ENCODE data around the gene CCDC15.
A peak's percentile ranks its signal among the peaks of the same experiment; 100 is the strongest.

Gene CCDC15

DNA sequence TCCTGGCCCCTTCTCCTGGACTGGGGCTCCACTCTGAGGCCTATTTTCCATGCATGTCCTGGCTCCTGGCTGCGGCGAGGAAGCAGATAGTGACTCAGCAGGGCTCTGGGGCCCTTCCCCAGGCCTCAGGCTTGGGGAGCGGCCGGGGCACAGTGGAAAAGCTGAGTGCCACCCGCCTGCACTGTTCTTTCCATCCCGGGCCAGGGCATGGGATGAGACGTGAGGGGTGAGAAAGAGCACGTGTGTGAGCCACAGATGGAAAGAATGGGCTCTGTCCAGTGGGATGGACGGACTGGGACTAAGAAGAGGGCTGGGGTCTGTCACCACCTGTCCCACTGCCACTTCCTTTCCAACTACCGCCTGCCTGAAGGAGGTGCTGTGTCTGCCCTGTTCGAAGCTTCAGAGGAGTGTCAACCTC lies 121.9 kb downstream of the CCDC15 start:
- TF ChIP-seq, protein P1, sequence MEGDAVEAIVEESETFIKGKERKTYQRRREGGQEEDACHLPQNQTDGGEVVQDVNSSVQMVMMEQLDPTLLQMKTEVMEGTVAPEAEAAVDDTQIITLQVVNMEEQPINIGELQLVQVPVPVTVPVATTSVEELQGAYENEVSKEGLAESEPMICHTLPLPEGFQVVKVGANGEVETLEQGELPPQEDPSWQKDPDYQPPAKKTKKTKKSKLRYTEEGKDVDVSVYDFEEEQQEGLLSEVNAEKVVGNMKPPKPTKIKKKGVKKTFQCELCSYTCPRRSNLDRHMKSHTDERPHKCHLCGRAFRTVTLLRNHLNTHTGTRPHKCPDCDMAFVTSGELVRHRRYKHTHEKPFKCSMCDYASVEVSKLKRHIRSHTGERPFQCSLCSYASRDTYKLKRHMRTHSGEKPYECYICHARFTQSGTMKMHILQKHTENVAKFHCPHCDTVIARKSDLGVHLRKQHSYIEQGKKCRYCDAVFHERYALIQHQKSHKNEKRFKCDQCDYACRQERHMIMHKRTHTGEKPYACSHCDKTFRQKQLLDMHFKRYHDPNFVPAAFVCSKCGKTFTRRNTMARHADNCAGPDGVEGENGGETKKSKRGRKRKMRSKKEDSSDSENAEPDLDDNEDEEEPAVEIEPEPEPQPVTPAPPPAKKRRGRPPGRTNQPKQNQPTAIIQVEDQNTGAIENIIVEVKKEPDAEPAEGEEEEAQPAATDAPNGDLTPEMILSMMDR (IDR thresholded peaks at IDR 0.05; ENCODE audit: insufficient read depth, low read depth, low read length, missing control alignments): peak; percentile 16
- no peak overlapping the region for H3K4me3 ChIP-seq (ENCODE audit: low read length)
- DNase-seq (ENCODE audit: low read depth): peak; percentile 82

- H3K4me3 ChIP-seq (ENCODE audit: low read length): no peak overlapping the region
- TF ChIP-seq, protein P1 (IDR thresholded peaks at IDR 0.05; ENCODE audit: insufficient read depth, low read depth, low read length, missing control alignments): peak; percentile 1
- DNase-seq (ENCODE audit: low read depth): no peak
Observed at GRCh38 chr11:125076378-125076945, 122.5 kb downstream of the CCDC15 start.

GRCh38 chr11:125078016-125078415 lies 124.0 kb downstream of the CCDC15 start:
- H3K4me3 ChIP-seq (ENCODE audit: low read length): no peak overlapping the region
- no peak for DNase-seq (ENCODE audit: low read depth)
- TF ChIP-seq, protein P1 (IDR thresholded peaks at IDR 0.05; ENCODE audit: insufficient read depth, low read depth, low read length, missing control alignments): no peak

DNA sequence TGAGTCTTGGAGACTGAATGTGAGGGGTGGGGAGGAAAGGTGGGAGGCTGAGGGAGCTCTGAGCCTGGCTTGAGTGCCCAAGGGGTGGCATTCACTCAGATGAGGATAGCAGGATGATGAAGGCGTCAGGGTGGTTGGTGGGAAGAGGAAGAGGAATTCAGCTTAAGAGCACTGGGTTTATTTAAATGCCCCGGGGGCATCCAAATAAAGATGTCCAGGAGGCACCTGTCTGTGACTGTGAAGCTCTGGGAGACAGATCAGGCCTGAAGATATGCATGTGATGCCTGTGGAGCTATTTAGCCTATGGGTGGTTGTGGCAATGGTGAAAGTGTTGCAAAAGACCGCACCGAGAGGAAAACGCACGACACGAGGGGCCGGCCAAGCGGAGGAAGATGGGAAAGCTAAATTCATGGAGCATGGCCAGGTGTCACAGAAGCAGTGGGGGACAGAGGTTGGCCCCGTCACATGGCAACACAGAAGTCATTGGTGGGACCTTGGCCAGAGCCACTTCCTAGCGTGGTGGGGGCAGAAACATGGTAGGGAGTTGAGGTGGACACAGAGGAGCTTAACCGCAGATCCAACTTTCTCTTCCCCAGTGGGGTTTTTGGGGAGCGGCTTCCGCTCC lies 124.6 kb downstream of the CCDC15 start:
- DNase-seq (ENCODE audit: low read depth): no peak
- H3K4me3 ChIP-seq (ENCODE audit: low read length): no peak overlapping the region
- TF ChIP-seq, protein P1 (IDR thresholded peaks at IDR 0.05; ENCODE audit: insufficient read depth, low read depth, low read length, missing control alignments): no peak

DNA sequence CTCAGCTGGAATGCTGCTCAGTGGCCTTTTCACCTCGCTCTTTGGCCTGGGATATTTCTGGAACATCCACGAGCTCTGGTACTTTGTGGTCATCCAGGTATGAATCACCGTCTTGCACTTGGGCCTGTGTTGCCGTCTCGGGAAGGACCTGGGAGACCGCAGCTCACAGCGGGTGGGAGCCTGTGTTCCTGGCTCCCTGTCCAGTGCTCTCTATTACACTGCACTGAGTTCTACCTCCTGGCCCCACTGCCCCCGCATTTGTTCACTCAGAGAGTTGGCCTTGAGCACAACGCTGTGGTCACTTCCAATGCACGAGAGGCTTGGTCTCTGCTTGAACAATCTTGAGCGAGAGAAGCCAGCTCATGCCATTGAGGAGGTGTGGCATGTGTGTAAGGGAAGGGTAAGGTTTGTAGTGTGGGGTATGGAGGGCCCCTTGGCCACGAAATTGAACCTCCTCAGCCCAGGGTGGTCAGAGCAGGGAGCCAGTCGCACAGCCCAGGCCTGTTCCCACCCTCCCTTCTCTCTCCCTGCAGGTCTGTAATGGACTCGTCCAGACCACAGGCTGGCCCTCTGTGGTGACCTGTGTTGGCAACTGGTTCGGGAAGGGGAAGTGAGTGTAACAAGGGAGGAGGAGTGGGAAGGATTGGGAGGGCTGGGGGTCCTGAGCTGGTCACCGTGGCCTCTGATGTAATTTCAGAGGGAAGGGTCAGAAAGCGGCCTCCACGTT lies 125.3 kb downstream of the CCDC15 start:
- H3K4me3 ChIP-seq (ENCODE audit: low read length): no peak overlapping the region
- DNase-seq (ENCODE audit: low read depth): no peak
- TF ChIP-seq, protein P1 (IDR thresholded peaks at IDR 0.05; ENCODE audit: insufficient read depth, low read depth, low read length, missing control alignments): no peak

DNA sequence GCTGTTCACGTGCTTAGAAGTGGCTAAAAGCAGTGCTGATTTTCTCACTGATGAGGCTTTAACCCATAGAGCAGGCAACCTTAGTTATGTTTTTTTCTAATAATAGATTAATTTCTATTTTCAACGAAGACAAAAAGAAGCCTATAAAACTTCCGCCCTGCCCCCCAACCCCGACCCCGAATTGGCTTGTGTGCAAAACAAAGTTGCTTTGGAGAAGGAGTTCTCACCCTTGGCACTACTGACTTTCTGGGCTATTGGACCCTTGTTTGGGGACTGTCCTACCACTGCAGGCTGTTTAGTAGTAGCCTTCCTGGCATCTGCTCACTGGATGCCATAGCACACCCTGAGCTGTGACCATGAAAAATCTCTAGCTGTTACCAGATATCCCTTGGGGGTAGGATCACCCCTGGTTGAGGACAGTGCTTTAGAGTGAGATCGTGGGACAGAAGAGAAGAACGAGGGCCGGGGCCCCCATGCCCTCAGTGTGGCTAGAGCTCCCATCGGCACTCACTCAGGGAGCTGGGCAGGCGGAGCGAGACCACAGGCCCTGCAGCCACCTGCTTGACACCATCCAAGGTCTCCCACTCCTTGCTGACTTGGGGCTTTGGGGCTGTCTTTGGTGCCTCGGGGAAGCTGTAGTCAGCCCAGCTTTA lies 126.0 kb downstream of the CCDC15 start:
- no peak for DNase-seq (ENCODE audit: low read depth)
- TF ChIP-seq, protein P1 (IDR thresholded peaks at IDR 0.05; ENCODE audit: insufficient read depth, low read depth, low read length, missing control alignments): no peak
- no peak overlapping the region for H3K4me3 ChIP-seq (ENCODE audit: low read length)

All from epithelial cell of esophagus (primary cell).